CD14-positive monocyte (primary cell): ENCODE data around the gene PGRMC1. TPM values are rescaled to one million over a fixed set of nuclear protein-coding genes. Genes with fewer than 3 reads are reported as not detected.

Experiments
- DNase-seq, 3 donors: peaks; one replicate each; pipeline ENCODE4 v3.0.0-alpha.2; 2011 to 2022
- H2AFZ ChIP-seq: 2 replicates; pipeline ENCODE4 v1.6.0; 2012; ENCODE audit warnings: mild to moderate bottlenecking, low read depth, low read length, inconsistent platforms; ENCODE audit not compliant: insufficient read depth, poor library complexity, severe bottlenecking
- H3K27ac ChIP-seq, 2 donors: 1 replicate in 1 of 2; 2 replicates in 1 of 2; pipeline ENCODE4 v1.5.1; 2012 to 2013; ENCODE audit warnings: low read length in 2 of 2, control low read depth in 1 of 2, inconsistent platforms in 1 of 2, low read depth in 1 of 2, mild to moderate bottlenecking in 1 of 2
- H3K27me3 ChIP-seq, 2 donors: one replicate each; pipeline versions ENCODE4 v1.6.0 to v1.6.1; 2011 to 2013; ENCODE audit warnings: low read length in 2 of 2; ENCODE audit not compliant: control insufficient read depth in 2 of 2, insufficient read depth in 2 of 2
- H3K36me3 ChIP-seq, 2 donors: replicated peaks in 1 of 2; 1 replicate in 1 of 2; 2 replicates in 1 of 2; pipeline versions ENCODE4 v1.5.1 to v1.6.1; 2012 to 2013; ENCODE audit warnings: low read length in 2 of 2, control low read depth in 1 of 2, inconsistent platforms in 1 of 2, mild to moderate bottlenecking in 1 of 2; ENCODE audit not compliant: insufficient read depth in 2 of 2, control insufficient read depth in 1 of 2
- H3K4me1 ChIP-seq, 2 donors: 1 replicate in 1 of 2; 2 replicates in 1 of 2; pipeline versions ENCODE4 v1.5.1 to v1.6.1; 2012 to 2013; ENCODE audit warnings: low read length in 2 of 2, control low read depth in 1 of 2, inconsistent platforms in 1 of 2, mild to moderate bottlenecking in 1 of 2, moderate library complexity in 1 of 2; ENCODE audit not compliant: insufficient read depth in 2 of 2, control insufficient read depth in 1 of 2
- H3K4me2 ChIP-seq: replicated peaks from 2 replicates; pipeline ENCODE3; 2012; ENCODE audit warnings: low read length, moderate library complexity, mild to moderate bottlenecking; ENCODE audit not compliant: poor library complexity, severe bottlenecking; ENCODE audit errors: extremely low read depth
- H3K4me3 ChIP-seq, 3 experiments: fragments of 200-600 bp in 1 of 3; sonication (generic) in 1 of 3; replicated peaks in 1 of 3; 1 replicate in 2 of 3; 2 replicates in 1 of 3; pipeline ENCODE4 v1.5.1; 2011 to 2013; ENCODE audit warnings: low read length in 3 of 3, mild to moderate bottlenecking in 3 of 3, control low read depth in 2 of 3, low read depth in 2 of 3, inconsistent platforms in 1 of 3, moderate library complexity in 1 of 3
- H3K79me2 ChIP-seq: 2 replicates; pipeline ENCODE4 v1.6.0; 2012; ENCODE audit warnings: mild to moderate bottlenecking, control low read depth, inconsistent platforms, low read length, moderate library complexity; ENCODE audit not compliant: insufficient read depth
- H3K9ac ChIP-seq: 2 replicates; pipeline ENCODE4 v1.6.0; 2017; ENCODE audit warnings: low read length, mild to moderate bottlenecking; ENCODE audit not compliant: insufficient read depth, poor library complexity, severe bottlenecking
- H3K9me3 ChIP-seq, 2 donors: replicated peaks in 1 of 2; 1 replicate in 1 of 2; 2 replicates in 1 of 2; pipeline versions ENCODE4 v1.5.1 to v1.6.1; 2012 to 2013; ENCODE audit warnings: low read length in 2 of 2, control low read depth in 1 of 2; ENCODE audit not compliant: control insufficient read depth in 1 of 2, insufficient read depth in 1 of 2
- H4K20me1 ChIP-seq: 2 replicates; pipeline ENCODE4 v1.6.0; 2012; ENCODE audit warnings: mild to moderate bottlenecking, low read length, control low read depth, moderate library complexity; ENCODE audit not compliant: insufficient read depth
- H3K27ac Mint-ChIP-seq, 7 donors: one replicate each; pipeline ENCODE4 v1.8.0; 2020; ENCODE audit warnings: mild to moderate bottlenecking in 7 of 7, mixed read lengths in 7 of 7, moderate library complexity in 6 of 7, inconsistent platforms in 2 of 7
- H3K27me3 Mint-ChIP-seq, 3 donors: one replicate each; pipeline ENCODE4 v1.8.0; 2021 to 2022; ENCODE audit warnings: low read depth in 3 of 3, mild to moderate bottlenecking in 3 of 3, mixed read lengths in 3 of 3, moderate library complexity in 3 of 3, inconsistent platforms in 1 of 3
- H3K36me3 Mint-ChIP-seq, 2 donors: one replicate each; pipeline ENCODE4 v1.8.0; 2020; ENCODE audit warnings: mixed read lengths in 2 of 2, inconsistent platforms in 1 of 2, mild to moderate bottlenecking in 1 of 2
- H3K4me1 Mint-ChIP-seq: one replicate; pipeline ENCODE4 v1.8.0; 2020; ENCODE audit warnings: mild to moderate bottlenecking, mixed read lengths
- H3K4me3 Mint-ChIP-seq, 2 donors: one replicate each; pipeline ENCODE4 v1.8.0; 2020; ENCODE audit warnings: mild to moderate bottlenecking in 2 of 2, mixed read lengths in 2 of 2, moderate library complexity in 1 of 2
- H3K9me3 Mint-ChIP-seq, 7 donors: one replicate each; pipeline ENCODE4 v1.8.0; 2020 to 2022; ENCODE audit warnings: mixed read lengths in 7 of 7, mild to moderate bottlenecking in 6 of 7, moderate library complexity in 6 of 7, inconsistent platforms in 2 of 7
- WGBS: methylation state at CpG from one replicate; pipeline ENCODE4 v1.1.5; 2013; ENCODE audit warnings: missing lambda C conversion rate; ENCODE audit not compliant: insufficient coverage; 5-methylcytosine and 5-hydroxymethylcytosine counted together
- intact Hi-C, 2 donors: fragments of 100-400 bp; cut with micrococcal nuclease; formaldehyde crosslinking; loops; one replicate each; pipeline versions ENCODE4 v1.15.0 to v1.15.1; 2023
- polyA minus RNA-seq: library from RNA; depleted of rRNA, polyadenylated mRNA; stranded (reverse); fragments of >200 nt; gene quantifications from 2 replicates; pipeline ENCODE4 v1.2.3, GENCODE V29; 2012
- polyA plus RNA-seq, 3 donors: library from polyadenylated mRNA; depleted of rRNA in 1 of 3; unstranded in 2 of 3; stranded (reverse) in 1 of 3; fragments of 300-500 nt in 2 of 3; fragments of >200 nt in 1 of 3; fragmentation: Illumina TruSeq in 2 of 3; gene quantifications; 1 replicate in 2 of 3; 2 replicates in 1 of 3; pipeline ENCODE4 v1.2.3, GENCODE V29; 2012 to 2021
- total RNA-seq, 12 experiments: library from RNA in 1 of 12; stranded (reverse) in 1 of 12; fragments of 120-200 nt in 1 of 12; gene quantifications; one replicate each; pipeline ENCODE4 v1.2.4 and lab custom pipeline; 2013 to 2026; ENCODE audit warnings: mixed read lengths in 6 of 12, inconsistent platforms in 1 of 12
- TF ChIP-seq, protein P1 (sequence below): fragments of 200-600 bp; IDR thresholded peaks from one replicate; pipeline ENCODE4 v1.8.0; 2022; ENCODE audit warnings: antibody characterized with exemption, mild to moderate bottlenecking

PGRMC1 gene
- 39.3 TPM for total RNA-seq (2013)
- 10 to 100 TPM; 13.8 to 43.6 (median 39.4) TPM for polyA plus RNA-seq
- 20.8 and 37.4 TPM in 2 replicates for polyA minus RNA-seq
- 11.9 to 45.2 (median 25.0) reads per million in 11 experiments for total RNA-seq (lab: John Stamatoyannopoulos, UW)

DNA sequence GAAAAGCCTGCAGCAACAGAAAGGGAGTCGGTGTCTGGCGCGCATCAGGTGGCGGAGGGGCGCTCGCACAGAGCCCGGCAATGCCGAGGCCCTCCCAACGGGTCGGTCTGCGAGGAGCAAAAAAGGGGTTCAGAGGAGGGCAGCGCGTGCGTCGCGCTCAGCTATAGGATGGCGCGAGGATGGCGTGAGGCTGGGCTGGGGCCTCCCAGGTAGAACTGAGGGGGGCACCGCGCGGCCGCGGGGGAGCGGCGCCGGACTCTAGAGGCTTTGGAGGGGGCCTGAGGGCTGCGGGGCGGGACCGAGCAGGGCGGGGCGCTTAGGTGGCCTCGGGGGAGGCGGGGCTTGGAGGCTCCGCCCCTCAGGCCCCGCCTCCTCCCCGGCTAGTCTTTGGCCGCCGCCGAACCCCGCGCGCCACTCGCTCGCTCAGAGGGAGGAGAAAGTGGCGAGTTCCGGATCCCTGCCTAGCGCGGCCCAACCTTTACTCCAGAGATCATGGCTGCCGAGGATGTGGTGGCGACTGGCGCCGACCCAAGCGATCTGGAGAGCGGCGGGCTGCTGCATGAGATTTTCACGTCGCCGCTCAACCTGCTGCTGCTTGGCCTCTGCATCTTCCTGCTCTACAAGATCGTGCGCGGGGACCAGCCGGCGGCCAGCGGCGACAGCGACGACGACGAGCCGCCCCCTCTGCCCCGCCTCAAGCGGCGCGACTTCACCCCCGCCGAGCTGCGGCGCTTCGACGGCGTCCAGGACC lies at the start of gene PGRMC1:
TSS of gene PGRMC1 (plus strand) at position 414 of the 751 bp plus-strand sequence. CDS start at position 493, 79 bp downstream.
- H3K36me3 ChIP-seq = no peaks in the 10 kb centered on the region
- peak within 1 kb of the TSS; percentile 83 to 94 for H3K4me3 Mint-ChIP-seq
- peaks cover 15 to 21% of the 10 kb centered on the region in 2 donors for H3K4me1 ChIP-seq
- peak within 1 kb of the TSS; percentile 82 for H3K4me2 ChIP-seq
- peak within 1 kb of the TSS; percentile 71 to 88 (median 84) for H3K27ac Mint-ChIP-seq
- peaks cover 6% of the 10 kb centered on the region for H4K20me1 ChIP-seq
- H3K27me3 Mint-ChIP-seq = peaks cover 9 to 17% (median 12%) of the 10 kb centered on the region in 3 donors
- peaks cover 6 to 8% of the 10 kb centered on the region in 2 donors for H3K27me3 ChIP-seq
- peak within 1 kb of the TSS; percentile 42 to 69 for H3K27ac ChIP-seq
- TF ChIP-seq, protein P1, sequence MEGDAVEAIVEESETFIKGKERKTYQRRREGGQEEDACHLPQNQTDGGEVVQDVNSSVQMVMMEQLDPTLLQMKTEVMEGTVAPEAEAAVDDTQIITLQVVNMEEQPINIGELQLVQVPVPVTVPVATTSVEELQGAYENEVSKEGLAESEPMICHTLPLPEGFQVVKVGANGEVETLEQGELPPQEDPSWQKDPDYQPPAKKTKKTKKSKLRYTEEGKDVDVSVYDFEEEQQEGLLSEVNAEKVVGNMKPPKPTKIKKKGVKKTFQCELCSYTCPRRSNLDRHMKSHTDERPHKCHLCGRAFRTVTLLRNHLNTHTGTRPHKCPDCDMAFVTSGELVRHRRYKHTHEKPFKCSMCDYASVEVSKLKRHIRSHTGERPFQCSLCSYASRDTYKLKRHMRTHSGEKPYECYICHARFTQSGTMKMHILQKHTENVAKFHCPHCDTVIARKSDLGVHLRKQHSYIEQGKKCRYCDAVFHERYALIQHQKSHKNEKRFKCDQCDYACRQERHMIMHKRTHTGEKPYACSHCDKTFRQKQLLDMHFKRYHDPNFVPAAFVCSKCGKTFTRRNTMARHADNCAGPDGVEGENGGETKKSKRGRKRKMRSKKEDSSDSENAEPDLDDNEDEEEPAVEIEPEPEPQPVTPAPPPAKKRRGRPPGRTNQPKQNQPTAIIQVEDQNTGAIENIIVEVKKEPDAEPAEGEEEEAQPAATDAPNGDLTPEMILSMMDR = no peak
- H3K9ac ChIP-seq = peak within 1 kb of the TSS; percentile 69
- H3K79me2 ChIP-seq = peaks cover 27% of the 10 kb centered on the region
- H3K36me3 Mint-ChIP-seq = no peaks in the 10 kb centered on the region
- intact Hi-C loops = no loop called here
- peak; percentile 65 to 74 (median 71) for DNase-seq
- peak within 1 kb of the TSS; percentile 59 to 81 (median 81) for H3K4me3 ChIP-seq
- no peaks in the 10 kb centered on the region for H3K9me3 ChIP-seq
- peaks cover 0 to 8% (median 4%) of the 10 kb centered on the region in 7 donors for H3K9me3 Mint-ChIP-seq
- 0% methylated on average over 64 of the region's 82 CpGs for WGBS
- peak within 1 kb of the TSS; percentile 87 for H2AFZ ChIP-seq
- H3K4me1 Mint-ChIP-seq = peaks cover 25% of the 10 kb centered on the region

DNA sequence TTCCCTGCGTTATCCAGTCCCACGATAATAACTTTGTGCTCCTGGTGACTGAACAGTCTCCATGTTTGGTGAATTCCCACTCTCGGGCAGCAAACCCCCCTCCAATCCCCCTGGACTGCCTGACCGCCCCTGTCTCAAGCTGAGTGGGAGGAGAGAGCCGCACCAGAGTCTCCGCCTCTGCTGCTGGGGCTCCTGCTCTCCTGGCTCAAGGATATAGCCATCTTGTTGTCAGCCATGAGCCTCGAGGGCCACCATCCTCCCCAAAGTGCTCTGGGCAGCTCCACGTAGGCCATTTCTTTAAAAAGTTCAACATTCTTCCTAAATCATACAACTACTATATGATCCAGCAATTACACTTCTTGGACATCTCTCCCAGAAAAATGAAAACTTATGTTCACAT lies 49.3 kb upstream of the PGRMC1 start:
- intact Hi-C loops = no loop called here
- Histone ChIP-seq H3K27me3 (no peaks in the 10 kb centered on the region), H3K9me3 (no peaks in the 10 kb centered on the region), H2AFZ (no peak overlapping the region), H3K36me3 (no peaks in the 10 kb centered on the region), H4K20me1 (no peaks in the 10 kb centered on the region), H3K4me3 (no peak overlapping the region), H3K27ac (no peak overlapping the region), H3K9ac (no peak overlapping the region), H3K79me2 (no peaks in the 10 kb centered on the region), H3K4me1 (no peaks in the 10 kb centered on the region), H3K4me2 (no peak overlapping the region)
- Mint-ChIP-seq H3K27ac (no peak overlapping the region), H3K27me3 (peaks cover 0 to 3% (median 3%) of the 10 kb centered on the region in 3 donors), H3K9me3 (peaks cover 0 to 4% (median 0%) of the 10 kb centered on the region in 7 donors), H3K4me3 (no peak overlapping the region), H3K36me3 (no peaks in the 10 kb centered on the region), H3K4me1 (no peaks in the 10 kb centered on the region)
- DNase-seq = no peak
- 100% methylated on average over 2 of the region's 8 CpGs for WGBS
- TF ChIP-seq, protein P1 = no peak
